HG03439 (cell line): ENCODE results near the gene DDAH1.

Experiments
- ATAC-seq: cut with Tn5 transposase; IDR thresholded peaks from one replicate; pipeline ENCODE4 v1.9.1; 2021; ENCODE audit warnings: mild to moderate bottlenecking, moderate library complexity; ENCODE audit not compliant: unreplicated experiment

DDAH1 gene

DNA sequence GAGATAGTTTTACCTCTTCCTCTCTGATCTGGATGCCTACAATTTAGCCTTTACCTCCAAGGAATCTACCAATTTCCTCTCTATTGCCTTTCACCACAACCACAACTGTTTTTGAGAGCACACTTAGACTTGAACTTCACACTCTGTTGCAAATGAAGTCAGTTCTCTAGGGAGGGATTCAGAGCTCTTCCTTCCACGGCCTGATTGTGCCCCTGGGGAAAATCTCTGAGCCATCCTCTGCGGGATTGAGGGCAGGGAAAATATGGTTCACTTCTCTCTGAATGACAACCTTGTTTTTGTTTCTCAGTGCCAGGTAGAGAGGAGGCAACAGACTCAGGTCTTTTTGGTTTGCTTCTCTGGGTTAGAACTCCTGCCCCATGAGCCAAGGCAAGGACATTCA lies 153.1 kb downstream of the DDAH1 start:
- no peak for ATAC-seq

- ATAC-seq = no peak
Observed at GRCh38 chr1:85308833-85309350, 156.1 kb downstream of the DDAH1 start.

DNA sequence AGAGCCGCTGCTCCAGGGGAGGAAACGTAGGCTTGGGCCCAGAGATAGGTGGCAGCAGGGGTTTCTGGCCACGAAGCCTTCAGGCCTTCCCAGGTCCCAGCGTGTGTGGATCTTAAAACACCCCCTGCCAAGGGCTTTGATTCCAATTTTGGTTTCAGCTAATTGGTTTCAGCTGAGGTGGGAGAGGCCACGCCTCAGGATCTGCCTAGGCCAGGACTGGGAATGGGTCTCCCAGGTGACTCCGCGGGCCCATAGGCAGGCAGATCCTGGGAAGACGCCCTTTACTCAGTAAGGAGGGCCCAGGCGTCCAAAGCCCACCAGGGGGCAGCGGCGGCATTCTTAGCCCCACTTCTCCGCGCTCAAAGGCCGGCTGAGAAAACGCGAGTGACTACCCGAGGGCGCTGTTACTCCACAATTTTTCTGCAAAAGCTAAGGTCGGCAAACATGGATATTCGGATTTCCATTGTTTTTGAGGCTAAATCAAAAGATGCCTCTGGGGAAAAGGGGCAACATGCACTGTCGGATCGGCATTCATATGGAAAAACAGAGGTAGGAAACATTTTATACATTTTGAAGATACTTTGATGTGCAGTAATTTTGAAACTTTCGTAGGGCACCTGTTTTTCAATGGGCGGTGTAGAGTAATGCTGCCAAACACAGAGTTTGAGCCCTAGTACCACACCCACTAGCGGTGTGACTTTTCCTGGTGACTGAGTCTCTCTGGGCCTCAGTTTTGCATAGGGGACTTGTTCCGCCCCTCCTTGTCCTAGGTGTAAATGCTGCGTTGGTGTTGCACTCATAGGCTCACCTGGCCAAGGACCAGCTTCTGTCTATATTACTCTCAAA lies 156.7 kb downstream of the DDAH1 start:
- ATAC-seq = peak; percentile 94

- no peak for ATAC-seq
Observed at GRCh38 chr1:85306236-85306635, 158.7 kb downstream of the DDAH1 start.

- no peak for ATAC-seq
Observed at GRCh38 chr1:85303440-85304162, 161.4 kb downstream of the DDAH1 start.

DNA sequence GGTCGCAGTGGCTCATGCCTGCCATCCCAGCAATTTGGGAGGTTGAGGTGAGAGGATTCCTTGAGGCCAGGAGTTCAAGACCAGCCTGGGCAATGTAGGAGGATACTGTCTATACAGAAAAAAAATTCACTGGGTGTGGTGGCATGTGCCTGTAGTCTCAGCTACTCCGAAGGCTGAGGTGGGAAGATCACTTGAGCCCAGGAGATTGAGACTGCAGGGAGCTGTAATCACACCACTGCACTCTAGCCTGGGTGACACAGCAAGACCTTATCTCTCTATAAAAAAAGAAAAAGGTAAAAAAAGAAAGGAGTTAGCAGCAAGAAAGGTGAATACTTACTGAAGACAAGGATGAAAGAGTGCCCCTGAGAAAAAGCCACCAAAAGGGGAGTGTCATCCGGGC lies 164.8 kb downstream of the DDAH1 start:
- ATAC-seq = no peak

GRCh38 chr1:85297855-85298629 lies 166.9 kb downstream of the DDAH1 start:
- ATAC-seq = peak; percentile 98

- no peak for ATAC-seq
Observed at GRCh38 chr1:85297538-85297854, 167.5 kb downstream of the DDAH1 start.

- ATAC-seq = no peak
Observed at GRCh38 chr1:85296980-85297379, 168.0 kb downstream of the DDAH1 start.

GRCh38 chr1:85295654-85296053 lies 169.3 kb downstream of the DDAH1 start:
- ATAC-seq = no peak

DNA sequence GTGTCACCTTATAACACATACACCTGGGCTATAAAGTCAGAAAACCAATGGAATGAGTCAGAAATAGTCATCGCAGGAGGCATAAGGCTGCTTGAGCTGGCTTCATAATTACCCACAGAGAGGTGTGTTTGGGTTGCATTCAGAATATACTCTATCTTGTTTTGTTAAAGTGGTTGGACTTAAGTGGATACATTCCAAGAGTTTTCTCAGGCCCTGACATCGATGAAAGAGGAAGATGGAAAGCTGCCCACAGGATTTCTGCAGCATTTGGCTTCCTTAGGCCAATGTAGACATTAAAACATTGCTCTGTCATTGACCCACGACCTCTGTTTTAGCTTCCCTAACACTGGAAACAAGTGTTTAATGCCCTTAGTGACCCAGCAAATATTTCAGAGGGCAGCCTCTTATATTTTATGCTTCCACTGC lies 169.9 kb downstream of the DDAH1 start:
- ATAC-seq = no peak

GRCh38 chr1:85290826-85291225 lies 174.1 kb downstream of the DDAH1 start:
- ATAC-seq = no peak

- no peak for ATAC-seq
Observed at GRCh38 chr1:85289848-85290335, 175.1 kb downstream of the DDAH1 start.

- ATAC-seq = no peak
Observed at GRCh38 chr1:85289207-85289847, 175.6 kb downstream of the DDAH1 start.

GRCh38 chr1:85284202-85284601 lies 180.8 kb downstream of the DDAH1 start:
- ATAC-seq = no peak

DNA sequence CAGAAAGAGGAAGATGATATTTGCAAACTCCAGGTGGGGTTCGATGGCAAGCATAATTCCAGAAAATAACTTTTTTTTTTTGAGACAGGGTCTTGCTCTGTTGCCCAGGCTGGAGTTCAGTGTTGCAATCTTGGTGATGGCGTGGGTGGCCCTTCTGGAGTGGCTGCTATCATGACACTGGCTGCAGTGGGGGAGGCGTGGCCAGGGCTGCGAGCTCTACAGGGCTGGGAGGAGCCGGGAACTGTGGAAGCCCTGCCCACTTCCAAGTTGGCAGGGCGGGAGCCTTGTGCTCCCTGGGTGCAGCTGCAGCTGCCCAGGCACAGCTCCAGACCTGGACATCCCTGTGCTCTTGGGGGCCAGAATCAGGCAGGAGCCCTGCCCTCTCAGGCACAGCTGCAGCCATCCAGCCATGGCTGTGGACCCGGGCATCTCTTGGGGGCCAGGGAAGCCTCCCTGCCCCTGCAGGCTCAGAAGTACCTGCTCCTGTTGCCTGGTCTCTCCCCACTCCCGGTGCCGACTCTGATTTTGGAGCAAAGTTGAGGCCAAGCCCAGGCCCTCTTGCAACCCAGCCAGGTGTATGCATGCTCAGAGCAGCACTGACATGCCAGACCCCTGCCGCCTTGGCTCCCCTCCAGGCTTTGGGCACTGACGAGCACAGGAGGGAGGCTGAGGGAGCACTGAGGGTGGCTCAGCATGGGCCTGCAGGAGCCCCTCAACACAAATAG lies 181.3 kb downstream of the DDAH1 start:
- no peak for ATAC-seq

DNA sequence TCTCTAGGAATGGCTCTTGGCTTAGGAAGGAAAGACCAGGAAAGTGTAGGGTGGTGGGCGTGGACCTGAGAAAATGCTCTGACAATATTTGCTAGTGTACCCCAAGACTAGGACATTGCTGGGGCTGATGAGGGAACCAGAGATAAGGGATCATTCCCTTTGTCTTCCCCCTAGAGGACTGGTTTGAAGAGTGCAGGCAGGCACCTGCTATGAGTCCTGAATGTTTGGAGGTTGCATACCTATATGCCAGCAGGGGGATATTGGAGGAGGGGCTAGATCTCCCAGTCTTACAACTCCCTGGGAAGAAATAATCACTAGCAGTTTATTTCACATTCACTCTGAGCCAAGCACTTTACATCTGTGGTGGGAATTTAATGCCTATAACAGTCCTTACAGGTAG lies 182.5 kb downstream of the DDAH1 start:
- no peak for ATAC-seq

GRCh38 chr1:85280636-85281035 lies 184.3 kb downstream of the DDAH1 start:
- no peak for ATAC-seq

DNA sequence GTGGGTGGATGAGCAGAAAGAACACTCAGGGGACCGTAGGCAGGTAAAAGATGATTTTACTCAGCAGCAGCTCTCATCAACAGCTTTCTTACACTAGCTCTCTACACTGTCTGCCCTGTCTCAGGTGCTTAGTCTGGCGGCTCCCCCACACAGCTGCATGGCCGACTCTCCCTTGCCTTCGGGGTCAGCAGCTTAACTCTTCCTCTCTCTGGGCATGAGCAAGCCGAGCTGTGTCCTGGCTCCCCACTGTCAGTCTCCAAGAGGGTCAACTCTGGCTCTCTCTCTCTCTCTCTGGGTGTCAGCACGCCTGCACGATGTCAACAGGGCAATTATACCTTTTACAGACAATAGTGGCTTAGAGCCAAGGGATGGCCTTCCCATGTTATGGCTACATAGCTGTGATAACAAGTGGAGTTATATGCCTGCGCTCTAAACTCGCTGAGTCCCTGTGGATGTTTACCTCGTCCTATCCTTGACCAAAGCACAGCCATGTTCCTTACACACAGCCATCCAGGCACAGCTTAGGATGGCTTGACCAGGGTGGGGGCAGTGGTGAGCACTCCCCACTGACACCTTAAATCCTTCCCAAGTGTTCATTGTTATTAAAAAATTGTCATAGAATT lies 185.4 kb downstream of the DDAH1 start:
- no peak for ATAC-seq
